ENCODE measurements around the gene TRIM67. TPM values are rescaled to one million over a fixed set of nuclear protein-coding genes. Genes with fewer than 3 reads are reported as not detected.

The TRIM67 gene
- total and polyA plus RNA-seq, 2 of the 4 experiments (the other 2 are of a cell fraction), result not detected

- no peak overlapping the region for H2BK5ac ChIP-seq (ENCODE audit: low read depth, low read length, poor library complexity, severe bottlenecking)
- no peaks in the 10 kb centered on the region; the same call in 1 of the 2 replicates for H4K20me1 ChIP-seq (ENCODE audit: insufficient read depth, low read length)
- H3K18ac ChIP-seq (ENCODE audit: low read depth, low read length), result no peak overlapping the region
- no peaks in the 10 kb centered on the region for H3K27me3 ChIP-seq (ENCODE audit: control insufficient read depth, insufficient read depth, low read length)
- H3K36me3 ChIP-seq (ENCODE audit: control insufficient read depth, insufficient read depth, low read length), result peaks cover 10% of the 10 kb centered on the region
- DNase-seq, result no peak
- ChIA-PET POLR2A (ENCODE audit: unreplicated experiment) (no interaction called here), CTCF (interaction anchor here (0.6 kb wide), 1 partner anchor 1521 kb away, joined by 3 read pairs; no protein-coding TSS in a partner anchor)
- H4K91ac ChIP-seq (ENCODE audit: insufficient read depth, low read depth, low read length), result no peak overlapping the region
- no peak overlapping the region for H2AFZ ChIP-seq (replicated peaks; ENCODE audit: low read length, poor library complexity)
- H2AK9ac ChIP-seq (replicated peaks; ENCODE audit: low read depth, low read length, poor library complexity), result no peak overlapping the region
- no peaks in the 10 kb centered on the region for H3K9me3 ChIP-seq (ENCODE audit: control insufficient read depth, insufficient read depth, low read length)
- no peaks in the 10 kb centered on the region for H3K4me1 ChIP-seq (ENCODE audit: control insufficient read depth, insufficient read depth, low read length)
- no peak overlapping the region for H3K4ac ChIP-seq (ENCODE audit: low read depth, low read length)
- H3K27ac ChIP-seq (ENCODE audit: insufficient read depth, low read length), result no peak overlapping the region
- H3K9ac ChIP-seq (ENCODE audit: low read depth, low read length), result no peak overlapping the region
- TF ChIP-seq RCOR1 (IDR thresholded peaks at IDR 0.05; ENCODE audit: insufficient replicate concordance, low read length), result no peak
- no peak for TF ChIP-seq MAFK (IDR thresholded peaks at IDR 0.05; ENCODE audit: low read depth, low read length)
- TF ChIP-seq, protein P1, sequence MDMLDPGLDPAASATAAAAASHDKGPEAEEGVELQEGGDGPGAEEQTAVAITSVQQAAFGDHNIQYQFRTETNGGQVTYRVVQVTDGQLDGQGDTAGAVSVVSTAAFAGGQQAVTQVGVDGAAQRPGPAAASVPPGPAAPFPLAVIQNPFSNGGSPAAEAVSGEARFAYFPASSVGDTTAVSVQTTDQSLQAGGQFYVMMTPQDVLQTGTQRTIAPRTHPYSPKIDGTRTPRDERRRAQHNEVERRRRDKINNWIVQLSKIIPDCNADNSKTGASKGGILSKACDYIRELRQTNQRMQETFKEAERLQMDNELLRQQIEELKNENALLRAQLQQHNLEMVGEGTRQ (IDR thresholded peaks at IDR 0.05; ENCODE audit: low read depth, low read length), result no peak
- TF ChIP-seq RAD21 (IDR thresholded peaks at IDR 0.05; ENCODE audit: low read length), result no peak
- no peak for TF ChIP-seq FOS (IDR thresholded peaks at IDR 0.05; ENCODE audit: low read depth, low read length)
- no peak for TF ChIP-seq CTCF (conservative IDR thresholded peaks at IDR 0.05; ENCODE audit: low read depth, low read length)
- TF ChIP-seq SMC3 (IDR thresholded peaks at IDR 0.05; ENCODE audit: low read depth, low read length), result no peak
- no peak for TF ChIP-seq RFX5 (IDR thresholded peaks at IDR 0.05; ENCODE audit: low read depth, low read length)
- TF ChIP-seq MXI1 (IDR thresholded peaks at IDR 0.05; ENCODE audit: borderline replicate concordance, low read depth, low read length), result no peak
- no peak for TF ChIP-seq NFE2L2 (IDR thresholded peaks at IDR 0.05; ENCODE audit: low read depth, low read length)
- TF ChIP-seq BHLHE40 (IDR thresholded peaks at IDR 0.05; ENCODE audit: low read depth, low read length), result no peak
- TF ChIP-seq CEBPB (IDR thresholded peaks at IDR 0.05; ENCODE audit: low read depth, low read length), result no peak
- no peak overlapping the region for H3K4me2 ChIP-seq (ENCODE audit: low read depth, low read length)
- no peak overlapping the region for H2BK120ac ChIP-seq (ENCODE audit: low read depth, low read length)
- H3K79me1 ChIP-seq (ENCODE audit: low read depth in 1 of 2, low read length in 2 of 2), result peaks cover 31 to 38% of the 10 kb centered on the region in 2 experiments
- no peak overlapping the region for H3K14ac ChIP-seq (replicated peaks; ENCODE audit: low read depth, low read length)
- no peak overlapping the region for H4K8ac ChIP-seq (ENCODE audit: low read depth in 2 of 2, low read length in 2 of 2)
- H3K23ac ChIP-seq (ENCODE audit: low read depth, low read length), result no peak overlapping the region
- intact Hi-C loops (cut with micrococcal nuclease), result no loop called here
- H2BK15ac ChIP-seq (ENCODE audit: low read depth, low read length), result no peak overlapping the region
- ATAC-seq (ENCODE audit: low read depth), result no peak
- no peak overlapping the region for H3K56ac ChIP-seq (ENCODE audit: extremely low read depth, insufficient read depth, low read length)
- H4K5ac ChIP-seq (ENCODE audit: low read depth, low read length), result no peak overlapping the region
- H2AK5ac ChIP-seq (ENCODE audit: low read depth, low read length), result no peak overlapping the region
- H3K9me1 ChIP-seq (ENCODE audit: insufficient read depth, low read length), result 0 out of 2 replicates have a peak, but pooled peaks cover 3% of the 10 kb centered on the region
- dilution Hi-C loops (cut with HindIII; ENCODE audit: low sequenced_read_pairs, unreplicated experiment), result no loop called here
- no CpG with 5 or more reads among the region's 4 CpGs for WGBS, 2 experiments (ENCODE audit: extremely low coverage in 2 of 2, insufficient read length in 1 of 2)
- no peak overlapping the region for H2BK20ac ChIP-seq (ENCODE audit: low read depth, low read length)
- in situ Hi-C loops (cut with MboI; ENCODE audit: low sequenced_read_pairs), result no loop called here
- H3K4me3 ChIP-seq (ENCODE audit: insufficient read depth, low read depth, low read length), result no peak overlapping the region
- no TSS peak for BruUV-seq (replicated peaks)
Measured at GRCh38 chr1:231236208-231236591, 74.3 kb downstream of the TRIM67 start.

All from IMR-90 (cell line).